ENCODE data around the gene EVA1A.
A peak's percentile ranks its signal among the peaks of the same experiment; 100 is the strongest.

- TF ChIP-seq CTCF (IDR thresholded peaks at IDR 0.05; ENCODE audit: control extremely low read depth in 1 of 3, insufficient read depth in 1 of 3, low read depth in 1 of 3, low read length in 3 of 3) (no peak), CREB1 (IDR thresholded peaks at IDR 0.05) (no peak), JUN (IDR thresholded peaks at IDR 0.05; ENCODE audit: low read depth, low read length) (no peak), RAD21 (IDR thresholded peaks at IDR 0.05 in 1 of 2, conservative IDR thresholded peaks at IDR 0.05 in 1 of 2; ENCODE audit: low read depth in 2 of 2, low read length in 2 of 2) (peak in 1 of 2 experiments; percentile 8; a peak in 1 of 4 replicates), ZNF274 (IDR thresholded peaks at IDR 0.05; ENCODE audit: borderline replicate concordance, extremely low read depth, low read length) (no peak), GTF2F1 (IDR thresholded peaks at IDR 0.05; ENCODE audit: borderline replicate concordance, low read depth, low read length) (no peak)
Observed at GRCh38 chr2:75605770-75606529, 45.2 kb upstream of the EVA1A start.

Measured in H1 (cell line).